Body of pancreas (tissue), 4 donors: Measurements from ENCODE around the gene METTL2B. TPM values are rescaled to one million over a fixed set of nuclear protein-coding genes. Genes with fewer than 3 reads are reported as not detected.
"Not testable (repeated sequence)": the region's sequence is repeated elsewhere in the genome, so short reads cannot be mapped to it uniquely, and the experiment has no call there.

ENCODE experiments used
- ATAC-seq: fragments of 150-250 bp; one replicate; pipeline ENCODE4 v1.9.1; 2016
- DNase-seq, 4 donors: peaks; one replicate each; pipeline ENCODE4 v3.0.0-alpha.2; 2019
- H3K27ac ChIP-seq, 4 donors: fragments of 200-600 bp; sonication (generic); 1 replicate in 3 of 4; 2 replicates in 1 of 4; pipeline versions ENCODE4 v1.5.1 to v1.6.1; 2016 to 2019; ENCODE audit warnings: mild to moderate bottlenecking in 1 of 4, mixed read lengths in 1 of 4, moderate library complexity in 1 of 4
- H3K27me3 ChIP-seq, 2 donors: fragments of 200-600 bp; sonication (generic); one replicate each; pipeline ENCODE4 v1.6.0; 2016; ENCODE audit warnings: mild to moderate bottlenecking in 1 of 2
- H3K36me3 ChIP-seq, 2 donors: fragments of 200-600 bp; sonication (generic); replicated peaks in 1 of 2; 2 replicates each; pipeline ENCODE4 v1.5.1; 2016; ENCODE audit warnings: low read depth in 2 of 2; ENCODE audit not compliant: insufficient read depth in 1 of 2
- H3K4me1 ChIP-seq: fragments of 200-600 bp; sonication (generic); one replicate; pipeline ENCODE4 v1.6.0; 2016
- H3K4me3 ChIP-seq, 2 donors: fragments of 200-600 bp; sonication (generic); 1 replicate in 1 of 2; 2 replicates in 1 of 2; pipeline ENCODE4 v1.5.1; 2016 to 2019
- H3K9me3 ChIP-seq, 3 donors: fragments of 200-600 bp; sonication (generic); 1 replicate in 2 of 3; 2 replicates in 1 of 3; pipeline ENCODE4 v1.5.1; 2016
- POLR2A ChIP-seq, 3 donors: fragments of 450-650 bp; IDR thresholded peaks; one replicate each; pipeline ENCODE4 v1.6.1; 2016; ENCODE audit warnings: antibody characterized with exemption in 3 of 3, mild to moderate bottlenecking in 2 of 3
- WGBS, 2 donors: methylation state at CpG; one replicate each; pipeline ENCODE4 v1.1.5; 2017; 5-methylcytosine and 5-hydroxymethylcytosine counted together
- intact Hi-C: fragments of 100-400 bp; cut with DNase I; formaldehyde crosslinking; loops from one replicate; pipeline ENCODE4 v1.15.1; 2023
- total RNA-seq, 2 donors: library from RNA; depleted of rRNA; stranded (reverse); fragments of >200 nt; gene quantifications; one replicate each; pipeline ENCODE4 v1.1.0, GENCODE V29; 2016
- TF ChIP-seq, protein P1 (sequence below), 7 experiments: fragments of 450-650 bp in 4 of 7; fragments of 200-600 bp in 3 of 7; sonication (generic) in 3 of 7; IDR thresholded peaks; one replicate each; pipeline ENCODE4 v1.5.1; 2016 to 2019; ENCODE audit warnings: antibody characterized with exemption in 7 of 7

The METTL2B gene
- total RNA-seq, 2 donors from 2014 or later = 15.3 to 18.1 TPM

DNA sequence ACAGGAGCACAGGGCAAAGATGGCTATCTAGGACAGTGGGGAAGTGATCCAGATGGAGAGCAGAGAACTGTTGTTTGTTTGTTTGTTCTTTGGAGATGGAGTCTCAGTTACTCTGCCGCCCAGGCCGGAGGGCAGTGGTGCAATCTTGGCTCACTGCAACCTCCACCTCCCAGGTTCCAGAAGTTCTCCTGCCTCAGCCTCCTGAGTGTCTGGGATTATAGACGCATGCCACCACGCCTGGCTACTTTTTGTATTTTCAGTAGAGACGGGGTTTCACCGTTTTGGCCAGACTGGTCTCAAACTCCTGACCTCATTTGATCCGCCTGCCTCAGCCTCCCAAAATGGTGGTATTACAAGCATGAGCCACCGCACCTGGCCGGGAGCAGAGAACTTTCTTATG lies 20.9 kb downstream of the METTL2B start:
- no peak for ATAC-seq
- H3K27ac ChIP-seq = no peak overlapping the region
- no peaks in the 10 kb centered on the region for H3K4me1 ChIP-seq
- H3K36me3 ChIP-seq = peaks cover 0 to 4% of the 10 kb centered on the region in 2 donors
- no peaks in the 10 kb centered on the region for H3K9me3 ChIP-seq
- no peak for DNase-seq
- intact Hi-C loops = no loop called here
- TF ChIP-seq, protein P1, sequence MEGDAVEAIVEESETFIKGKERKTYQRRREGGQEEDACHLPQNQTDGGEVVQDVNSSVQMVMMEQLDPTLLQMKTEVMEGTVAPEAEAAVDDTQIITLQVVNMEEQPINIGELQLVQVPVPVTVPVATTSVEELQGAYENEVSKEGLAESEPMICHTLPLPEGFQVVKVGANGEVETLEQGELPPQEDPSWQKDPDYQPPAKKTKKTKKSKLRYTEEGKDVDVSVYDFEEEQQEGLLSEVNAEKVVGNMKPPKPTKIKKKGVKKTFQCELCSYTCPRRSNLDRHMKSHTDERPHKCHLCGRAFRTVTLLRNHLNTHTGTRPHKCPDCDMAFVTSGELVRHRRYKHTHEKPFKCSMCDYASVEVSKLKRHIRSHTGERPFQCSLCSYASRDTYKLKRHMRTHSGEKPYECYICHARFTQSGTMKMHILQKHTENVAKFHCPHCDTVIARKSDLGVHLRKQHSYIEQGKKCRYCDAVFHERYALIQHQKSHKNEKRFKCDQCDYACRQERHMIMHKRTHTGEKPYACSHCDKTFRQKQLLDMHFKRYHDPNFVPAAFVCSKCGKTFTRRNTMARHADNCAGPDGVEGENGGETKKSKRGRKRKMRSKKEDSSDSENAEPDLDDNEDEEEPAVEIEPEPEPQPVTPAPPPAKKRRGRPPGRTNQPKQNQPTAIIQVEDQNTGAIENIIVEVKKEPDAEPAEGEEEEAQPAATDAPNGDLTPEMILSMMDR (IDR thresholded peaks at IDR 0.05) = no peak
- no peak for TF ChIP-seq POLR2A (IDR thresholded peaks at IDR 0.05)
- H3K4me3 ChIP-seq = no peak overlapping the region
- 89 to 91% methylated on average over 9 of the region's 9 CpGs for WGBS, 2 donors
- H3K27me3 ChIP-seq = no peaks in the 10 kb centered on the region

DNA sequence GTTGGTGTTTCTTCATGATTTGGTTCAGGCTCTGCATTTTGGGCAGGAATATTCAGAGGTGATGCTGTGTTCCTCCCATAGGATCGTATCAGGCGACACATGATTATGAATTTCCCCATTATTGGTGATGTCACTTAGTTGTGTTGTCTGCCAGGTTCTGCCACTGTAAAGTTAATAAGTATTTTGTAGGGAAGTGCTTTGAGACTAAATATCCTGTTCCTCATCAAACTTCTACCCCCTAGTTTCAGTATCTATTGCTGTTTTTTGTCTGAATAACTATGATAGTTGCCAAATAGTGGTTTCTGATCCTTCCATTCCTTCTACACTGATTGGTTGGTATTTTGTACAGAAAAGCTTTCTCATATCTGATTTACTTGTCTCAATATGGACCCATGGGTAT lies 28.9 kb downstream of the METTL2B start:
- H3K27ac ChIP-seq, H3K36me3 ChIP-seq, ATAC-seq, DNase-seq, H3K4me1 ChIP-seq, H3K4me3 ChIP-seq, intact Hi-C loops, H3K27me3 ChIP-seq, H3K9me3 ChIP-seq: not testable (repeated sequence)
- WGBS, 2 donors = 89 to 96% methylated on average over 2 of the region's 2 CpGs

DNA sequence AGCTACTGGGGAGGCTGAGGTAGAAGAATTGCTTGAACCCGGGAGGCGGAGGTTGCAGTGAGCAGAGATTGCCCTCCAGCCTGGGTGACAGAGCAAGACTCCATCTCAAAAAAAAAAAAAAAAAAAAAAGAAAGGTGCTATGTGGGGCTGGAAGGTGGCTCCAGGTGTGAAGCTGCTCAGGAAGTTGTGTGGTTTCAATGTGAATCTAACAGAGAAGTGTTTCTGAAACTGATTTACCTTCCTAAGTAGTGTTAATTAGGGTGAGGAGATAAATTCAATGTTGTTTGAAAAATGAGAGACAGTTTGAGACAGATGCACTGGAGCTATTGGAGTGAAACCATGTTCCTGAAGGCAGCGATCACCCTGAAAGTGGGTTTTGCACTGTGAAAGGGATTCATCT lies 30.3 kb downstream of the METTL2B start:
- H3K36me3 ChIP-seq, H3K27me3 ChIP-seq, intact Hi-C loops, ATAC-seq, DNase-seq, H3K4me3 ChIP-seq, H3K9me3 ChIP-seq, H3K27ac ChIP-seq, H3K4me1 ChIP-seq: not testable (repeated sequence)
- 96 to 98% methylated on average over 3 of the region's 3 CpGs for WGBS, 2 donors

DNA sequence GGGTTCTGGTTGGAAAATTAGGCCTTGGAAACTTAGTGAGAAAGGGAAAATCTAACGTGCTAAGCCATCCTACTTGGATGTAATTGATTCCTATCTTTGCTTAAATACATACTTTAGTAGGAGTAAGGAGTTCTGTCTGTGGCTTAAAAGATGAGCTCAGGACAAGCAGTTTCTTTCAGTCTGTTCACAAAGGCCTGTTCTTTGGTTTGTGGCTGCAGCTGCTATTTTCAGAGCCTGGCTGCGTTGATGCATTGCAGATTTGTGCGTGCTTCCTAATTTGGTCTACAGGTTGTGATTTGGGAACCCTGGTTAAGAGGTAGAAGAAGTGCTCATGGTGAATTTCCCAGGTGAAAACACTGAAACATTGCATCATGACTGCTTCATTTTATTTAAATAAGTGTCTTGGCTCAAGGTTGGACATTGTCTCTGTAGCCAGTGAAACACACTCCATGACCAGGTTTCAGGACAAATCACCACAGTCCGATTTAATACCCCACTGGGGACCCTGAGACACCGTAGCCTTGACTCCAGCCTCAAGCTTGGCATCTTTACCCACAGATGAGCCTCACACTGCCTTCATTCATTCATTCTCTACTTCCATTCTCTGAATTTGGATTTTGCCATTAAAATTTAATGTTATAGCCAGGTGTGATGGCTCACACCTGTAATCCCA lies 30.9 kb downstream of the METTL2B start:
- H3K27me3 ChIP-seq, intact Hi-C loops, H3K4me3 ChIP-seq, H3K4me1 ChIP-seq, DNase-seq, ATAC-seq, H3K36me3 ChIP-seq, H3K9me3 ChIP-seq, H3K27ac ChIP-seq: not testable (repeated sequence)
- 88 to 92% methylated on average over 5 of the region's 5 CpGs for WGBS, 2 donors

DNA sequence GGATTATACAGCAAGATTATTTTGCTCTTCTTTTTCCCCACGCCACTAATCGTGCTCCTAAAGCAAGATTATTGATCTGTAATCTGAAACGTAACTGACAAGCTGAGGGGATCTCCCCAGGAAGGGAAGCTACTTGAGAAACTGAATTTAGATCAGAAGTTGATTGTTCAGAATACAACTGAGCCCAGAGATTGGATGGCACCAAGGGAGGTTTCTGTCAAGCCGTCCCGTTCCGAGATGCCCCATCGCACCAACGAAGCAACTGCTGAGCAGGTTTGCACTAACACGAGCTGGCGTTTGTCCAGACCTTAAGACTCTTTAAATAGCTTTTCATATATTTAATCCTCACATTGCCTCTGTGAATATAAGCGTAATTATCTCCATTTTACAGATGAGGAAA lies 35.1 kb downstream of the METTL2B start:
- H3K9me3 ChIP-seq, DNase-seq, H3K4me3 ChIP-seq, H3K27ac ChIP-seq, H3K36me3 ChIP-seq, H3K27me3 ChIP-seq, ATAC-seq, intact Hi-C loops, H3K4me1 ChIP-seq: not testable (repeated sequence)
- 52 to 58% methylated on average over 11 of the region's 11 CpGs for WGBS, 2 donors

DNA sequence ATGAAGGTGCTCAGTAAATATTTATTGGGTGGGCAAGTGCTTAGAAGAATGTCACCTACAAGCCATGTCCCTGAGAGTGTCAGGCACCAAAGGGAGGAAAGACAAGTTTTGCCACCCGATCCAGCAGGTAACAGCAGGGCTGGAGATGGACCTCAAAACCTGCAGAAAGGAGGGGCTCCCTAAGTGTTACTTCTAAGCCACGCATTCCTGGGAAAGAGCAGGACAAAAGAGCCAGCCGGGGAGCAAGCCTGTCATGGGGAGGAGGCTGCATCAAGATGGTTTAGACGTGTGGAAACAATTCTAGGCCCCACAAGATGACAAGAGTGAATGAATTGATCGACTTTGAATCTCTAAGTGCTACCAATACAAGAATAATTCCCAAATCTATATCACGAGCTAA lies 38.7 kb downstream of the METTL2B start:
- 49 to 65% methylated on average over 5 to 6 of the region's 6 CpGs for whole genome bisulfite sequencing, 2 donors
- H3K4me3 ChIP-seq, ATAC-seq, DNase-seq, intact Hi-C loops, H3K4me1 ChIP-seq, H3K36me3 ChIP-seq, H3K27ac ChIP-seq, H3K9me3 ChIP-seq, H3K27me3 ChIP-seq: not testable (repeated sequence)

DNA sequence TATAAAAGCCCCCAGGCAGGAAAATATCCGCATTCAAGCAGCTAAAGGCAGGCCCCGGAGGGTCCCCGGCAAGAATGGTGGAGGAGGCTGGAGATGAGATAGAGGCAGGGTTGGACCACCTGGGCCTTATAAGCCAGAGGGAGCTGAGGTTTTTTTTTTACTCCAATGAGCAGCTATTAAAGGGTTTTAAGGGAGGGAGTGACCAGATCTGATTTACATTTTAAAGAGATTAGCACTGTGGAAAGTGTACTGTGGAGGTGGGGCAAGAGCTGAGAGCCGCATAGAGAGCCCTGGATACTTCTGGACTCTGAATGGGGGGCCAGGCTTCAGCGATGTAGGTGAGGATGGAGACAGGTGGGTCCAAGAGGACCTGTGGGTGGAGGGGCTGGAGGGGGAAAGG lies 40.5 kb downstream of the METTL2B start:
- H3K4me3 ChIP-seq, H3K27me3 ChIP-seq, ATAC-seq, H3K4me1 ChIP-seq, H3K36me3 ChIP-seq, intact Hi-C loops, H3K9me3 ChIP-seq, DNase-seq, H3K27ac ChIP-seq: not testable (repeated sequence)
- 73 to 76% methylated on average over 5 of the region's 5 CpGs for WGBS, 2 donors

DNA sequence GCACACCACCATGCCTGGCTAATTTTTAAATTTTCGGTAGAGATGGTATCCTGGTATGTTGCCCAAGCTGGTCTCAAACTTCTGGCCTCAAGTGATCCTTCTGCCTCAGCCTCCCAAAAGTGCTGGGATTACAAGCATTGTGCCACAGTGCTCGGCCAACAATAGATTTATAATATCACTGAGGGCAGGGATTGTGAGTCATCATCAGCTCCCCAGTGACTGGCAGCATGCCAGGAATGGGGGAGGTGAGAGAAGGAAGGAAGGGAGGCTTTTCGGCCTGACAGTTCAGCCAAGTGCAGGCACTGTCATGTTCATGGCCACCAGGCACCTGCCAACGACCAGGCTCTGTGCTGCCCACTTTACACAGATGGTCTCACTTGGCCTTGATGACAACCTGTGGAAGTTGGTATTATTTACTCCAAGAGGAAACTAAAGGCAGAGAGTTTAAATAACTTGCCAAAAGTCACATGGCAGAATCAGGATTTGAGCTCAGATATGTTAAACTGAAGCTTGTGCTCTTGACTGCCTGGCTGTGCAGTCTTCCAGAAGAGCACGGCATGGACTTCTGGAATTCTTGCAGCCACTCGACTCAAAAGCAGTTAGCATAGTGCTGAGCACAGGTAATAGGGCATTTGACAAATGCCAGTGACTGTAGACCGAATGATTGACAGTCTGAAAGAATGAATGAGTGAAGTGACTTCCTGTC lies 46.8 kb downstream of the METTL2B start:
- intact Hi-C loops, H3K9me3 ChIP-seq, H3K27me3 ChIP-seq, H3K36me3 ChIP-seq, H3K4me1 ChIP-seq, H3K4me3 ChIP-seq: not testable (repeated sequence)
- ATAC-seq (peak; percentile 76), DNase-seq (peak; percentile 73 to 84 (median 77))
- WGBS, 2 donors = 31 to 38% methylated on average over 4 to 6 of the region's 7 CpGs
- H3K27ac ChIP-seq = peak overlapping the region in 3 of 4 donors; percentile 12 to 61 (median 36)

DNA sequence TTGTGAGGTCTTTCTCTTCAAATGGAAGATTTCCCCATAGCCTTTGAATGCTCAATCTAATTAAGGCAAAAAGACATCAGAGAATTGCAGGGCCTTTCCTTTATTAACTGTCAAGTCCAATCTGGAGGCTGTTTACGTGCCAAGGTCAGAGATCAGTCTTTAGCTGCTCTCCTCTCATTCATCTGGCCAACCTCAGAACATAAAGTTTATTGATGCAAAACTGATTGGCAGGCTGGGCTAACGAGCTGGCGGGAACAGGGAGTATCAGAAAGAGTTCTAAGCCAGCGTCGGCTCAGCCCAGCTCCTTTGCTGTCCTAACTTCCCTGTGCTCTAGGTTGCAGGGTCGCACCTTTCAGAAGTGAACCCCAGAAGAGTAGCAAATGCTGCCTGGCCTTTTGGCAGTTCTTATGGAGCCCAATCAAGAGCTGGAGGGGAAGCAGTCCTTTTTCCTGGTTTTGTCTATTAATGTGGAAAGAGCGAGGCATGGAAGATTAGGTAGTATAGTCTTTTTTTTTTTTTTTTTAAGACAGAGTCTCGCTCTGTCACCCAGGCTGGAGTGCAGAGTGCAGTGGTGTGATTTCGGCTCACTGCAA lies 47.5 kb downstream of the METTL2B start:
- DNase-seq = peak in 1 of 4 donors; percentile 35
- peak; percentile 22 for ATAC-seq
- intact Hi-C loops = not testable (repeated sequence)

DNA sequence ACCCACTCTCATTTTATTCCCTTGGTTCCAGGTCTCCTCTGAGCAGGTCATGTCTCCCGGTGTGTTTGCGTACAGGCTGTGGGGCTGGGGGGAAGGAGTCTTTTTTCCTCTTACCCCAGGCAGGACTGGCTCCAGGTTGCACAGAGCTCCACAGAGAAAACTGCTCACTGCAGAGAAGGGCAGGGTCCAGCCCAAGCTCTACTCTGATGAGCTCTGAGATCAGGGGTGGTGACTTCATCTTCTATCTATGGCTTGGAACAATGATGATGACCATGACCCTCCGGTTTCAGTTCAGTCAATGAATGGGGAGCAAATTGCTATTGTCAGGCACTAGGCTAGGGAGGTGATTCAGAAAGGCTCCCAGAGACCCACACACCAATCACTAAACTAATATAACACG lies 49.0 kb downstream of the METTL2B start:
- ATAC-seq, intact Hi-C loops, H3K27me3 ChIP-seq, H3K4me3 ChIP-seq, H3K9me3 ChIP-seq, H3K36me3 ChIP-seq, DNase-seq, H3K27ac ChIP-seq: not testable (repeated sequence)
- H3K4me1 ChIP-seq = peaks cover 17% of the 10 kb centered on the region
- 79 to 81% methylated on average over 4 of the region's 4 CpGs for WGBS, 2 donors

More for the DNA sequence above, 47.5 kb downstream of the METTL2B start:
- H3K27ac ChIP-seq = peak overlapping the region in 2 of 4 donors; percentile 36 to 61
- H3K4me3 ChIP-seq, H3K4me1 ChIP-seq, H3K36me3 ChIP-seq, H3K27me3 ChIP-seq, H3K9me3 ChIP-seq: not testable (repeated sequence)
- WGBS, 2 donors = 59 to 61% methylated on average over 7 to 9 of the region's 9 CpGs

DNA sequence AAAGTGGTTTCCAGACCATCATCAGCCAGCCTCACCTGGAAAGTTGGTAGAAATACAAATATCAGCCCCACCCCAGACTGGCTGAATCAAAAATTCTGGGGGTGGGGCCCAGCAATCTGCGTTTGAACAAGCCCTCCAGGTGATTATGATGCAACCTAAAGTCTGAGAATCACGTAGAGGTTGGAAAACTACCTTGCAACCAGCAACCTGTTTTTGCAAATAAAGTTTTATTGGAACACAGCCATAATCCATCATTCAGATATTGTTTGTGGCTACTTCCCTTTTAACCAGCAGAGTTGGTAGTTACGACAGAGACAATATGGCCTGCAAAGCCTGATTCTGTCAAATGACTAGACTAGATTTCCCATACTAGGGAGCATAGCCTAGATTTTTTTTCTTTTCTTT lies 49.5 kb downstream of the METTL2B start:
- H3K4me3 ChIP-seq, H3K27ac ChIP-seq, ATAC-seq, H3K27me3 ChIP-seq, H3K36me3 ChIP-seq, H3K9me3 ChIP-seq, DNase-seq, intact Hi-C loops: not testable (repeated sequence)
- H3K4me1 ChIP-seq = peaks cover 17% of the 10 kb centered on the region
- WGBS, 2 donors = 55 to 61% methylated on average over 3 of the region's 3 CpGs
